NCI-H187 treated with DMSO at 0.1 percent for 48 hours (cell line): Measurements from ENCODE around the gene TMEM184B.

Source experiments
- DNase-seq: peaks from one replicate; lab custom pipeline; 2025; lab: John Stamatoyannopoulos, UW

TMEM184B gene

GRCh38 chr22:38308791-38309498 lies 36.1 kb upstream of the TMEM184B start:
- no peak for DNase-seq

GRCh38 chr22:38305471-38306448 lies 33.0 kb upstream of the TMEM184B start:
- no peak for DNase-seq

- DNase-seq = no peak
Observed at GRCh38 chr22:38304526-38304925, 31.7 kb upstream of the TMEM184B start.

- no peak for DNase-seq
Observed at GRCh38 chr22:38303974-38304373, 31.2 kb upstream of the TMEM184B start.

- no peak for DNase-seq
Observed at GRCh38 chr22:38302906-38303305, 30.1 kb upstream of the TMEM184B start.

GRCh38 chr22:38300946-38301345 lies 28.1 kb upstream of the TMEM184B start:
- DNase-seq = no peak

- DNase-seq = no peak
Observed at GRCh38 chr22:38300197-38300945, 27.6 kb upstream of the TMEM184B start.

- DNase-seq = no peak
Observed at GRCh38 chr22:38299770-38300102, 26.9 kb upstream of the TMEM184B start.

GRCh38 chr22:38298312-38299005 lies 25.6 kb upstream of the TMEM184B start:
- DNase-seq = no peak

GRCh38 chr22:38296372-38296771 lies 23.6 kb upstream of the TMEM184B start:
- no peak for DNase-seq

GRCh38 chr22:38295863-38296262 lies 23.1 kb upstream of the TMEM184B start:
- no peak for DNase-seq

GRCh38 chr22:38295339-38295738 lies 22.5 kb upstream of the TMEM184B start:
- DNase-seq = no peak

- no peak for DNase-seq
Observed at GRCh38 chr22:38294193-38294592, 21.4 kb upstream of the TMEM184B start.

- no peak for DNase-seq
Observed at GRCh38 chr22:38292694-38293093, 19.9 kb upstream of the TMEM184B start.

GRCh38 chr22:38291201-38291777 lies 18.5 kb upstream of the TMEM184B start:
- no peak for DNase-seq

- no peak for DNase-seq
Observed at GRCh38 chr22:38290347-38290746, 17.5 kb upstream of the TMEM184B start.

- no peak for DNase-seq
Observed at GRCh38 chr22:38289583-38290082, 16.8 kb upstream of the TMEM184B start.

GRCh38 chr22:38286915-38287669 lies 14.3 kb upstream of the TMEM184B start:
- no peak for DNase-seq

- DNase-seq = no peak
Observed at GRCh38 chr22:38285018-38285417, 12.2 kb upstream of the TMEM184B start.

GRCh38 chr22:38284042-38284402 lies 11.2 kb upstream of the TMEM184B start:
- DNase-seq = no peak

- no peak for DNase-seq
Observed at GRCh38 chr22:38282397-38282796, 9.6 kb upstream of the TMEM184B start.
